Measurements from ENCODE around the gene FANCG. TPM values are rescaled to one million over a fixed set of nuclear protein-coding genes. Genes with fewer than 3 reads are reported as not detected.

FANCG gene
- total RNA-seq, 2 experiments from 2014 or later: 92.8 to 93.4 TPM

DNA sequence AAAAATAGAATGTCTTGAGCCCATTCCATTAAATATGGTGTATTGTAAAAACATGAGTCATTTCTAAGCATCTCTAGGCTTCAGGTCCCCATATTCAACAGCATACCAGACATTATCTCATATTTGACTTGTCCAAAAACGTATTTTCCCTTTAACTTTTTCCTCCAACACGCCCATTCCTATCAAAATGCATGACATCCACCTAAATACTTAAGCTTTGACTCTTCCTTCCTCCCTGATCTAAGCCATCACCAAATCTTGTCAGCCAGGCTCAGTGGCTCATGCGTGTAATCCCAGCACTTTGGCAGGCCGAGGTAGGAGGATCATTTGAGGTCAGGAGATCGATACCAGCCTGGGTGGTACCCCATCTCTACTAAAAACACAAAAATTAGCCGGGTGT lies 31.2 kb downstream of the FANCG start:
- CTCF ChIA-PET: interaction anchor here (3.7 kb wide), 1 partner anchor 149 kb away, joined by 67 read pairs; no protein-coding TSS in a partner anchor
- POLR2A ChIA-PET: no interaction called here
- DNase-seq: no peak
- Mint-ChIP-seq H3K4me1 (no peaks in the 10 kb centered on the region), H3K27ac (no peak overlapping the region), H3K4me3 (no peak overlapping the region), H3K27me3 (no peaks in the 10 kb centered on the region), H3K36me3 (ENCODE audit: low read depth) (peaks cover 27% of the 10 kb centered on the region), H3K9me3 (ENCODE audit: low read depth) (no peaks in the 10 kb centered on the region)
- ATAC-seq: no peak
- intact Hi-C loops (cut with DNase I, micrococcal nuclease): no loop called here

DNA sequence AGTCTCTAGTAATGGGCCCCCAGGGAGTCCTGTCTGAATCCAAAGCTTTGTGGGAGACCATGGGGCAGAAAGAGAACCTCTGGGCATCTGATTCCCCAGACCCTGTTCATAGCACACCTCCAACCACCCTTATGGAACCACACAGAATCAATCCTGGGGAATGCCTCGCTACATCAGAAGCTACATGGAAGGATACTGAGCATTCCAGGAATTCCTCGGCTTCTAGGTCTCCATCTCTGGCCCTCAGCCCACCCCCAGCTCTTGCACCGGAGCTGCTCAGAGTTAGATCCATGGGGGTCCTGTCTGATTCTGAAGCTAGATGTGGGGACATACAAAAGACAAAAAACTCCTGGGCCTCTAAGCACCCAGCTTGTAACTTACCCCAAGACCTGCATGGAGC lies 35.7 kb downstream of the FANCG start:
- intact Hi-C loops (cut with DNase I, micrococcal nuclease): no loop called here
- DNase-seq (no peak), ATAC-seq (no peak)
- POLR2A ChIA-PET: no interaction called here
- no peaks in the 10 kb centered on the region for H3K27me3 Mint-ChIP-seq
- peaks cover 16% of the 10 kb centered on the region for H3K36me3 Mint-ChIP-seq (ENCODE audit: low read depth)
- H3K27ac Mint-ChIP-seq: no peak overlapping the region
- H3K9me3 Mint-ChIP-seq (ENCODE audit: low read depth): no peaks in the 10 kb centered on the region
- no peak overlapping the region for H3K4me3 Mint-ChIP-seq
- CTCF ChIA-PET: interaction anchor here (1.2 to 2.0 kb wide), 2 partner anchors 8 to 145 kb away, joined by 5 to 7 read pairs; no protein-coding TSS in a partner anchor
- no peaks in the 10 kb centered on the region for H3K4me1 Mint-ChIP-seq

DNA sequence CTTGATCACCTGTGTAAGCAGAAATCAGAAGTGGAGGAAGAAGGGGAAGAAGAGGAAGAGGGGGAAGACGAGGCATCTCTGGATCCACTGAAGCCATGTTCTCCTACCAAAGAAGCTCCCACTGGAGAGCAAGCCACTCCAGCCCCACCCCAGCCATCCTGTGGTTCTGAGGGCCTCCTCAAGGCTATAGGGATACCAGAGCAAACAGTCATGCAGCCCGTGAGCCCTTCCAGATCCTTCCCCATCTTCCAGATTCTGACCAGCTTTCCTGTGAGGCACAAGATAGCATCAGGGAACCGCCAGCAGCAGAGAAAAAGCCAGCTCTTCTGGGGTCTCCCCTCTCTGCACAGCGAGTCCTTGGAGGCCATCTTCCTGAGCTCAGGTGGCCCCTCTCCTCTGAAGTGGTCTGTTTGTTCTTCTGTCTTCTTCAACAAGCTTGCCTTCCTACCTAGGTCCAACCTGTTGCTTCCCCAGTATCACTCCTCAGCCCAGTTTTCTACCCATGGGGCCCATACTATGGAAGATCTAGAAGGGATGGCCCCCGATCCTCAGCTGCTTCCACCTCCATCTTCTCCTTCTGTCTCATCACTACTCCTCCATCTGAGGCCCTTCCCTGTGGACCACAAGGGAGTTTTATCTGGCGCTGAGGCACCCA lies 36.7 kb downstream of the FANCG start:
- intact Hi-C loops (cut with DNase I, micrococcal nuclease): no loop called here
- no peak overlapping the region for H3K27ac Mint-ChIP-seq
- peaks cover 9% of the 10 kb centered on the region for H3K36me3 Mint-ChIP-seq (ENCODE audit: low read depth)
- H3K9me3 Mint-ChIP-seq (ENCODE audit: low read depth): no peaks in the 10 kb centered on the region
- H3K27me3 Mint-ChIP-seq: no peaks in the 10 kb centered on the region
- ChIA-PET POLR2A (interaction anchor here (0.6 kb wide), 1 partner anchor 104 kb away, joined by 4 read pairs; no protein-coding TSS in a partner anchor), CTCF (interaction anchor here (0.6 to 2.0 kb wide), 5 partner anchors 9 to 1603 kb away, joined by 3 to 7 read pairs (median 5); no protein-coding TSS in a partner anchor)
- no peaks in the 10 kb centered on the region for H3K4me1 Mint-ChIP-seq
- ATAC-seq (no peak), DNase-seq (no peak)
- no peak overlapping the region for H3K4me3 Mint-ChIP-seq

DNA sequence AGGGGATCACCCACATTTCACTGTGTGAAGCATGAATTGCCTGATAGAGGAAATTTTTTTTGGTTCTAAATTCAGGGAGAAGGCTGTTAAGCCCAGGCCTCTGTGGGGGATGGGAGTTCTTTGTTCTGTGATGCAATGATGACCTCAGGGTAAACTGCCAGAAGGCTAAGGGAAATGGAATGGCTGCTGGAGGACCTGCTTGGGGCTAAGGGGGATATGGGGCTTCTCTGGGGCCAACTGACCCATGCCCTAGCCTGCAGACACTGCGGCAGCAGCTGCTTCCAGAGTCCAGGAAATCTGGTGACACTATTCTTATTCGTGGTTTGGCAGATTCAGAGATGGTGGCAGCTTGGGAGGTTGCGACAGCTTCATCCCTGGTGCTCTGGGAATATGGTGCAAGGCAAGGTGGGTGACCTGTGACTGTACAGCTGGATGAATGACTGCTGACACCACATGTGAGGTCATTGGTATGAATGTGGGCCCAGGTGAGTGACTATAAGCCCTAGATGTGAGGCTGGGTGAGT lies 37.6 kb downstream of the FANCG start:
- intact Hi-C loops (cut with DNase I, micrococcal nuclease): no loop called here
- no peaks in the 10 kb centered on the region for H3K9me3 Mint-ChIP-seq (ENCODE audit: low read depth)
- DNase-seq: no peak
- H3K4me1 Mint-ChIP-seq: no peaks in the 10 kb centered on the region
- ChIA-PET POLR2A (no interaction called here), CTCF (interaction anchor here (0.8 to 2.8 kb wide), 4 partner anchors 10 to 1602 kb away, joined by 3 to 15 read pairs (median 5); no protein-coding TSS in a partner anchor)
- H3K4me3 Mint-ChIP-seq: no peak overlapping the region
- no peak overlapping the region for H3K27ac Mint-ChIP-seq
- no peak for ATAC-seq
- H3K36me3 Mint-ChIP-seq (ENCODE audit: low read depth): peaks cover 9% of the 10 kb centered on the region
- no peaks in the 10 kb centered on the region for H3K27me3 Mint-ChIP-seq

DNA sequence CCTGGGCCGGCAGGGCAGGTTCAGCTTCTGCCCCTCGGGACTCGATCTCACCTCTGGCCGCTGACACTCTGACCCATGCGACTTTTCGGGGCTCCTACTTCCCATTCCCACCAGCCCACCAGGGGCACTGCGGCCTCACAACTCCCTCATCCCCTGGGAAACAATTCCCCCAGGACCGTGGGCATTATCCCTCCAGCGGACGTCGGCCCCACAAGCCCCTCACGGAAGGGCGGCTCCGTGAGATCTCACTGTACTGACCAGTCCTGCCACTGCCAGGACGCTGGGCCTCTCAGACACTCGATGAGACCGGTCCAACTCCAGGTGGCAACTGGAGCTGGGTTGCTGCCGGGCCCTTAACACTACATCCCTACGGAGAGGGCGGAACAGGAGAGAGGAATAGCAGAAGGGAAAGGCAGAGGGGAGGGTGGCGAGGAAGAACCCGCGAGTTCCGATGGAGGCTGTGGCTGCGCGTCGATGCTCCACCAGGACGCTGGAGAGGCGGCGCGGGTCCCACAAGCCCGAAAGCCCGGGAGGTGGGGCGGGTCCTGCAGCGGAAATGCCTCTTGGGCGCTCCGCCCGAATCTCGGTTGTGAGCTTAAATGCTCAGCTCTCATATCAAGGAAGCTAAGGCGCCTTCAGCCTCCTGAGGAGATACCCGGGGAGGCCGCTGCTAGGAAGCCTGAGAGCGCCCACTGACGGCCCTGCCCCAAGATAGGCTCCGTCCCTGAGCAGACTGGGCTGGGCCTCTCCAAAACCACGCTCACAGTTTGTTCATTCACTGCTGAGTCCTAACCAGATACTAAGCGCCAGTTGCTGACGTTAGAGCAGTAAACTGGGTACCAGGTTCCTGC lies 43.7 kb downstream of the FANCG start:
- Mint-ChIP-seq H3K27me3 (no peaks in the 10 kb centered on the region), H3K4me1 (peaks cover 11% of the 10 kb centered on the region), H3K27ac (peak overlapping the region; percentile 79), H3K9me3 (ENCODE audit: low read depth) (no peaks in the 10 kb centered on the region), H3K36me3 (ENCODE audit: low read depth) (peaks cover 5% of the 10 kb centered on the region), H3K4me3 (peak overlapping the region; percentile 52)
- ChIA-PET CTCF (interaction anchor here (0.6 to 1.0 kb wide), 3 partner anchors 15 to 231 kb away, joined by 3 read pairs; no protein-coding TSS in a partner anchor), POLR2A (interaction anchor here (0.7 kb wide), 1 partner anchor 34 kb away, joined by 4 read pairs; no protein-coding TSS in a partner anchor)
- intact Hi-C loops (cut with DNase I, micrococcal nuclease): no loop called here
- ATAC-seq (peak; percentile 97), DNase-seq (peak; percentile 80)

DNA sequence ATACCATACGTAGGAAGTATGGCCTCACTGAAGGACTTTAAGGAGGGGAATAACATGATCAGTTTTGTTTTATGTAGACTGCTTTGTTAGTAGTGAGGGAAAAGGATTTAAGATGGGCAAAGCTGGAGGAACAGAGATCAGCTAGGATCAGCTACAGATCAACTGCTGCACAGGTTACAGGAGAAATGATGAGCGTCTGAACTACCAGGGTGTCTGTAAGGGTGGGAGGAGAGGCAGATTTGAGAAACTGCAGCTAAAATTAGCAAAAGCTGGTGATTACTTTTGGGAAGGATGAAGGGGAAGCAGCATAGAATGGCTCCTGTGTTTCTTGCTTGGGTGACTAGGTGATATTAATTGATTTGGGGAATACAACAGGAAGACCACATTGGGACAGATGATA lies 46.6 kb downstream of the FANCG start:
- intact Hi-C loops (cut with DNase I, micrococcal nuclease): no loop called here
- peaks cover 15% of the 10 kb centered on the region for H3K4me1 Mint-ChIP-seq
- no peak for ATAC-seq
- H3K27ac Mint-ChIP-seq: no peak overlapping the region
- H3K27me3 Mint-ChIP-seq: no peaks in the 10 kb centered on the region
- POLR2A ChIA-PET: no interaction called here
- CTCF ChIA-PET: interaction anchor here (0.6 to 1.3 kb wide), 4 partner anchors 13 to 133 kb away, joined by 3 to 5 read pairs (median 4); no protein-coding TSS in a partner anchor
- no peak for DNase-seq
- H3K4me3 Mint-ChIP-seq: no peak overlapping the region
- peaks cover 3% of the 10 kb centered on the region for H3K36me3 Mint-ChIP-seq (ENCODE audit: low read depth)
- no peaks in the 10 kb centered on the region for H3K9me3 Mint-ChIP-seq (ENCODE audit: low read depth)

DNA sequence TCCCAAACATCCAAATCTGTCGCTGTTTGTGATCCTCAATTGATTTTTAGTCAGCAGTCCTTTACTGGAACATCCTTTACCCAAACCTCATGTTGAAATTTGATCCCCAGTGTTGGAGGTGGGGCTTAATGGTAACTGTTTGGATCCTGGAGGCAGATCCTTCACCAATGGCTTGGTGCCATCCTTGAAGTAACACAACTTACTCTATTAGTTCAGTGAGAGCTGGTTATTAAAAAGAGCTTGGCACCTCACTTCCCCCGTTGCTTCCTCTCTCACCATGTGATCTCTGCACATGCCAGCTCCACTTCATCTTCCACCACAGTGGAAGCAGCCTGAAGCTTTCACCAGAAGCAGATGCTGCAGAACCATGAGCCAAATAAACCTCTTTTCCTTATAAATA lies 49.9 kb downstream of the FANCG start:
- H3K4me3 Mint-ChIP-seq: no peak overlapping the region
- H3K4me1 Mint-ChIP-seq: peaks cover 10% of the 10 kb centered on the region
- POLR2A ChIA-PET: no interaction called here
- intact Hi-C loops (cut with DNase I, micrococcal nuclease): no loop called here
- no peak for ATAC-seq
- H3K9me3 Mint-ChIP-seq (ENCODE audit: low read depth): no peaks in the 10 kb centered on the region
- H3K27me3 Mint-ChIP-seq: no peaks in the 10 kb centered on the region
- no peak for DNase-seq
- CTCF ChIA-PET: interaction anchor here (0.7 kb wide), 1 partner anchor 54 kb away, joined by 3 read pairs; no protein-coding TSS in a partner anchor
- no peaks in the 10 kb centered on the region for H3K36me3 Mint-ChIP-seq (ENCODE audit: low read depth)
- no peak overlapping the region for H3K27ac Mint-ChIP-seq

DNA sequence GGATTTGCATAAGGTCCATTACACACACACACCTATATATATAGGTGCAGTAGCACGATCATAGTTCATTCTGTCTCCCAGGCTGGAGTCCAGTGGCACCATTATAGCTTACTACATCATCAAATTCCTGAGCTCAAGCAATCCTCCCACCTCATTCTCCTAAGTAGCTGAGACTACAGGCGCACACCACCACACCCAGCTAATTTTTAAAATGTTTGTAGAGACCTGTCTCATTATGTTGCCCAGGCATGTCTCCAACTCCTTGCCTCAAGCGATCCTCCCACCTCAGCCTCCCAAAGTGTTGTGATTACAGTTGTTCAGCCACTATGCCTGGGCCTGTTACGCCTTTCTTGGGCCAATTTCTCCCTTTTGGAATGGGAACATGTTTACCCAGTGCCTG lies 50.5 kb downstream of the FANCG start:
- Mint-ChIP-seq H3K9me3 (ENCODE audit: low read depth) (no peaks in the 10 kb centered on the region), H3K4me3 (no peak overlapping the region), H3K27ac (no peak overlapping the region), H3K27me3 (no peaks in the 10 kb centered on the region), H3K36me3 (ENCODE audit: low read depth) (peaks cover 2% of the 10 kb centered on the region), H3K4me1 (peaks cover 10% of the 10 kb centered on the region)
- intact Hi-C loops (cut with DNase I, micrococcal nuclease): no loop called here
- ATAC-seq: no peak
- DNase-seq: no peak
- CTCF ChIA-PET: interaction anchor here (0.6 to 1.2 kb wide), 4 partner anchors 9 to 189 kb away, joined by 3 to 5 read pairs (median 3); no protein-coding TSS in a partner anchor
- POLR2A ChIA-PET: no interaction called here

DNA sequence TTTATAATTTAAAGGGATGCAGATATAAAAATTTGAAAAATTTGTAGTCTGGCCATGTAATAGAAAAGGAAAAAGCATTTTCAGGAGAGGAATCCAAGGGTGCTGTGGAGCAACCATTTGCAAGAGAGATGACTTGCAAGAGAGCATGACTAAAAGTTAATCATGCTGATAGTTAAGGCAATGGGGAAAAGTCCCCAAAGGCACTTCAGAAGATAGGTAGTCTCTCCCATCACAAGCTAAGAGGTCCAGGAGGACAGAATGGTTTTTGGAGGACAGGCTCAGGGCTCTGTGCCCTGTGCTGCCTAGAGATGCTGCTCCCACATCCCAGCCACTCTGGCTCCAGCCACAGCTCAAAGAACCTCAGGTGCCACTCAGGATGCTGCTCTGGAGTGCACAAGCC lies 51.4 kb downstream of the FANCG start:
- peaks cover 14% of the 10 kb centered on the region for H3K4me1 Mint-ChIP-seq
- no peak overlapping the region for H3K4me3 Mint-ChIP-seq
- no peak overlapping the region for H3K27ac Mint-ChIP-seq
- H3K36me3 Mint-ChIP-seq (ENCODE audit: low read depth): peaks cover 6% of the 10 kb centered on the region
- POLR2A ChIA-PET: no interaction called here
- H3K27me3 Mint-ChIP-seq: no peaks in the 10 kb centered on the region
- ATAC-seq: peak; percentile 42
- DNase-seq: no peak
- CTCF ChIA-PET: interaction anchor here (0.6 to 1.5 kb wide), 5 partner anchors 9 to 48 kb away, joined by 3 to 5 read pairs (median 5); a partner anchor contains a TSS
- H3K9me3 Mint-ChIP-seq (ENCODE audit: low read depth): no peaks in the 10 kb centered on the region
- intact Hi-C loops (cut with DNase I, micrococcal nuclease): no loop called here

DNA sequence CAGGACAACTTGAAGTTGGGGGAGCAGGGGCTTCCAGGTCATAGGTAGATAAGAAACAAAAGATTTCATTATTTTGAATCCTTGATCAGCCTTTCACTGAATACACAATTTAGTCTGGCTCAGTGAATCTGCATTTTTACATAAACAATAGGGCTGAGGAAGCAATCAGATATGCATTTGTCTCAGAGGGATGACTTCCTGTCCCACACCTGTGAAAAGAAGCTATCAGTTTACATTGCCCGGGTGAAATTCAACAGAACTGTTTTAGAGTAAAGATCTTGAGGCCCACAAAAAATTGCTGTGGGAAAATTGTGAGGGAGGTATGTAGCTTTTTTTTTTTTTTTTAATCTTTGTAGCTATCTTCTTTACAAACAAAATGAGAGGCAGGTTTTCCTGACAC lies 51.9 kb downstream of the FANCG start:
- ATAC-seq: no peak
- no peak for DNase-seq
- Mint-ChIP-seq H3K27me3 (no peaks in the 10 kb centered on the region), H3K9me3 (ENCODE audit: low read depth) (no peaks in the 10 kb centered on the region), H3K4me3 (no peak overlapping the region), H3K27ac (no peak overlapping the region), H3K36me3 (ENCODE audit: low read depth) (peaks cover 6% of the 10 kb centered on the region), H3K4me1 (peaks cover 15% of the 10 kb centered on the region)
- POLR2A ChIA-PET: no interaction called here
- intact Hi-C loops (cut with DNase I, micrococcal nuclease): no loop called here
- CTCF ChIA-PET: interaction anchor here (0.6 to 1.6 kb wide), 7 partner anchors 14 to 128 kb away, joined by 3 to 8 read pairs (median 4); a partner anchor contains a TSS

DNA sequence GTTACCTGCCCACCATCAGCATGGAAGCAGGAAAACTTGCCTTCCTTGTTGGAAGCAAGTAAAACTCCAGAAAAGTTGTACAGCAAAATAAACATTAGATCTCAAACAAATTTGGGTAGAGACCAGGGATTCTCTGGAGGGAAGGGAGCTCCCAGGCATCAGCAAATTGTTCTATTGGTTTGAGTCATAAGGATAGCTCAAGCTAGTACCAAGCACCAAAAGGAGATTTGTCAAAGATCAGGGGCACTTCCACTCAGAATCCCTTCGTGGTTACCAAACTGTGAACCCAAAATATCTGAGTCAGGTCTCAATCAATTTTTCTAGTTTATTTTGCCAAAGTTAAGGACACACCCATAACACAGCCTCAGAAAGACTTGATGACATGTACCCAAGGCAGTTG lies 52.4 kb downstream of the FANCG start:
- no peak for ATAC-seq
- Mint-ChIP-seq H3K9me3 (ENCODE audit: low read depth) (no peaks in the 10 kb centered on the region), H3K27ac (no peak overlapping the region), H3K36me3 (ENCODE audit: low read depth) (peaks cover 6% of the 10 kb centered on the region), H3K4me3 (no peak overlapping the region), H3K27me3 (no peaks in the 10 kb centered on the region), H3K4me1 (peaks cover 15% of the 10 kb centered on the region)
- CTCF ChIA-PET: interaction anchor here (1.1 to 1.6 kb wide), 6 partner anchors 9 to 128 kb away, joined by 4 to 8 read pairs (median 4); a partner anchor contains a TSS
- no peak for DNase-seq
- POLR2A ChIA-PET: no interaction called here
- intact Hi-C loops (cut with DNase I, micrococcal nuclease): no loop called here
